Breast epithelium (tissue), 4 donors: ENCODE data around the gene CLTRN. TPM values are rescaled to one million over a fixed set of nuclear protein-coding genes. Genes with fewer than 3 reads are reported as not detected.

Experiments used
- DNase-seq, 2 donors: peaks; one replicate each; pipeline ENCODE4 v3.0.0-alpha.2; 2019; ENCODE audit warnings: low spot score in 2 of 2
- H3K27ac ChIP-seq, 2 donors: fragments of 200-600 bp; sonication (generic) in 1 of 2; one replicate each; pipeline ENCODE4 v1.5.1; 2016 to 2019; ENCODE audit warnings: mild to moderate bottlenecking in 1 of 2
- H3K27me3 ChIP-seq, 2 donors: fragments of 200-600 bp; sonication (generic) in 1 of 2; one replicate each; pipeline versions ENCODE4 v1.5.1 to v1.6.0; 2017 to 2019; ENCODE audit warnings: control low read depth in 1 of 2, mild to moderate bottlenecking in 1 of 2
- H3K36me3 ChIP-seq: fragments of 200-600 bp; one replicate; pipeline ENCODE4 v1.5.1; 2019
- H3K4me1 ChIP-seq, 2 donors: fragments of 200-600 bp; sonication (generic); one replicate each; pipeline ENCODE4 v1.5.1; 2016 to 2019; ENCODE audit warnings: control low read depth in 1 of 2
- H3K4me3 ChIP-seq, 3 donors: fragments of 200-600 bp; sonication (generic); 1 replicate in 2 of 3; 2 replicates in 1 of 3; pipeline ENCODE4 v1.5.1; 2016 to 2019; ENCODE audit warnings: mild to moderate bottlenecking in 3 of 3, moderate library complexity in 2 of 3
- H3K9me3 ChIP-seq, 2 donors: fragments of 200-600 bp; sonication (generic) in 1 of 2; one replicate each; pipeline ENCODE4 v1.5.1; 2016 to 2019; ENCODE audit warnings: control low read depth in 1 of 2
- POLR2A ChIP-seq: fragments of 450-650 bp; IDR thresholded peaks from one replicate; pipeline ENCODE4 v1.6.1; 2016; ENCODE audit warnings: antibody characterized with exemption, mild to moderate bottlenecking, moderate library complexity
- POLR2AphosphoS5 ChIP-seq, 3 donors: sonication (generic); formaldehyde crosslinking; IDR thresholded peaks; one replicate each; pipeline ENCODE4 v1.6.1; 2017; ENCODE audit warnings: antibody characterized with exemption in 3 of 3
- intact Hi-C: fragments of 100-400 bp; cut with DNase I; formaldehyde crosslinking; loops from one replicate; pipeline ENCODE4 v1.15.1; 2023; ENCODE audit warnings: low total_unique reads
- total RNA-seq, 3 donors: library from RNA; depleted of rRNA; stranded (reverse); fragments of >200 nt; gene quantifications; one replicate each; pipeline ENCODE4 v1.1.0, GENCODE V29; 2016
- TF ChIP-seq, protein P1 (sequence below), 3 donors: fragments of 450-650 bp; IDR thresholded peaks; one replicate each; pipeline ENCODE4 v1.5.1; 2016 to 2017; ENCODE audit warnings: antibody characterized with exemption in 3 of 3, mild to moderate bottlenecking in 3 of 3, moderate library complexity in 3 of 3

CLTRN gene
- total RNA-seq, 3 donors from 2014 or later: 0.59 to 0.98 TPM; not detected in 1

DNA sequence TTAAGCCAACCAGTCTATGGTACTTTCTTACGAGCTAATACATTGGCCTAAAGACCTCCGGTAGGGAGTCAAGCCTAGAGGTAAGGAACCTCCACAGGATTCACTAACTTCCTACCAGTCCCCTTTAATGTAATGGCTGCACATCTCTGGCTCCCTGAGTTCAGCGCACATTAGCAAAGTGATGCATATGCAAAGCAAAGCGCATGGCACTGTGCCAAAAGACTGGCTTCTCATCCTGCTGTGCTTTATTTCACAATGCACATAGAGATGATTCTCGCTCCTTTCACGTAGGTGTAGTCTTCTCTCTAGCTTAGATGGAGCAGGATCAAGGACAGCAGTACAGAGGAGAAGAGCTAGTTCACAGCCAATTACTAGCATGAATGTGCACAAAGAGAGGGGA lies 14.6 kb upstream of the CLTRN start:
- Histone ChIP-seq H3K36me3 (no peaks in the 10 kb centered on the region), H3K27ac (no peak overlapping the region), H3K4me1 (peaks cover 0 to 8% of the 10 kb centered on the region in 2 donors), H3K27me3 (no peaks in the 10 kb centered on the region), H3K4me3 (no peak overlapping the region), H3K9me3 (no peaks in the 10 kb centered on the region)
- intact Hi-C loops: no loop called here
- no peak for DNase-seq
- TF ChIP-seq, protein P1, sequence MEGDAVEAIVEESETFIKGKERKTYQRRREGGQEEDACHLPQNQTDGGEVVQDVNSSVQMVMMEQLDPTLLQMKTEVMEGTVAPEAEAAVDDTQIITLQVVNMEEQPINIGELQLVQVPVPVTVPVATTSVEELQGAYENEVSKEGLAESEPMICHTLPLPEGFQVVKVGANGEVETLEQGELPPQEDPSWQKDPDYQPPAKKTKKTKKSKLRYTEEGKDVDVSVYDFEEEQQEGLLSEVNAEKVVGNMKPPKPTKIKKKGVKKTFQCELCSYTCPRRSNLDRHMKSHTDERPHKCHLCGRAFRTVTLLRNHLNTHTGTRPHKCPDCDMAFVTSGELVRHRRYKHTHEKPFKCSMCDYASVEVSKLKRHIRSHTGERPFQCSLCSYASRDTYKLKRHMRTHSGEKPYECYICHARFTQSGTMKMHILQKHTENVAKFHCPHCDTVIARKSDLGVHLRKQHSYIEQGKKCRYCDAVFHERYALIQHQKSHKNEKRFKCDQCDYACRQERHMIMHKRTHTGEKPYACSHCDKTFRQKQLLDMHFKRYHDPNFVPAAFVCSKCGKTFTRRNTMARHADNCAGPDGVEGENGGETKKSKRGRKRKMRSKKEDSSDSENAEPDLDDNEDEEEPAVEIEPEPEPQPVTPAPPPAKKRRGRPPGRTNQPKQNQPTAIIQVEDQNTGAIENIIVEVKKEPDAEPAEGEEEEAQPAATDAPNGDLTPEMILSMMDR (IDR thresholded peaks at IDR 0.05): no peak
- no peak for TF ChIP-seq POLR2AphosphoS5 (IDR thresholded peaks at IDR 0.05)
- no peak for TF ChIP-seq POLR2A

DNA sequence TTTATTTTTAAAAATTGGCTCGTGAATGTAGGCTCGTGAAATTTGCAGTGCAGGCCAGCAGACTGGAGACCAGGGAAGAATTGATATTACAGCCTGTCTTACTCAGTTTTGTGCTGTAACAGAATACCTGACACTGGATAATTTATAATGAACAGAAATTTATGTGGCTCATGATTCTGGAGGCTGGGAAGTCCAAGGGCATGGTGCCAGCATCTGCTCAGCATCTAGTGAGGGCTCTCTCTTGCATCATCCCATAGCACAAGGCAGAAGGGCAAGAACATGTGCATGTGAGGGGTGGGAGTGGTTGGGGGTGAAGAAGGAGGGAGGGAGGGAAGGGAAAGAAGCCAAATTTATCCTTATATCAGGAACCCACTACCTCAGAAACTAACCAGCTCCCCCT lies 13.7 kb upstream of the CLTRN start:
- H3K4me1 ChIP-seq: peaks cover 0 to 11% of the 10 kb centered on the region in 2 donors
- no peaks in the 10 kb centered on the region for H3K9me3 ChIP-seq
- intact Hi-C loops: no loop called here

DNA sequence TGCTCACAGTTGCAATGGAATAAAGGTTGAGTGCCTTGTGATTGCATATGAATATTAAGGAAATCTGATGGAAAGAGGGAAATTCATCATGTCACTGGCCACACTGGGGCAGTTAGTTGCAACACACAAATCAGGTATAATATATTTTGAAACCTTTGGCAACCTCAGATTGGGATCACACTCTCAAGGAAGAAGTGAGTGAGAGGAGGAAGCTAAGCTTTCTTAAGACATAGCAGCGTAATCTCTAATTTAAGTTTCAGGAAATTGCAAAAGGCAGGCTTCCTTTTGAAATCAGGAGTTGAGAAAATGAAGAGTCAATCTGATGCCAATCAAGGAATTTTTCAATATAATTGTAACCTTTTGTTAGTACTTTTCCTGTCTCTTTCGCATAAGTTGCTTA lies 12.3 kb upstream of the CLTRN start:
- TF ChIP-seq POLR2AphosphoS5 (IDR thresholded peaks at IDR 0.05): no peak
- no peak for TF ChIP-seq POLR2A
- TF ChIP-seq, protein P1 (IDR thresholded peaks at IDR 0.05): no peak
- H3K36me3 ChIP-seq: no peaks in the 10 kb centered on the region
- intact Hi-C loops: no loop called here

More for the DNA sequence above, 13.7 kb upstream of the CLTRN start:
- no peaks in the 10 kb centered on the region for H3K27me3 ChIP-seq
- no peak overlapping the region for H3K27ac ChIP-seq
- no peak overlapping the region for H3K4me3 ChIP-seq
- no peaks in the 10 kb centered on the region for H3K36me3 ChIP-seq
- no peak for TF ChIP-seq POLR2AphosphoS5 (IDR thresholded peaks at IDR 0.05)
- TF ChIP-seq, protein P1 (IDR thresholded peaks at IDR 0.05): no peak
- no peak for TF ChIP-seq POLR2A
- DNase-seq: no peak

DNA sequence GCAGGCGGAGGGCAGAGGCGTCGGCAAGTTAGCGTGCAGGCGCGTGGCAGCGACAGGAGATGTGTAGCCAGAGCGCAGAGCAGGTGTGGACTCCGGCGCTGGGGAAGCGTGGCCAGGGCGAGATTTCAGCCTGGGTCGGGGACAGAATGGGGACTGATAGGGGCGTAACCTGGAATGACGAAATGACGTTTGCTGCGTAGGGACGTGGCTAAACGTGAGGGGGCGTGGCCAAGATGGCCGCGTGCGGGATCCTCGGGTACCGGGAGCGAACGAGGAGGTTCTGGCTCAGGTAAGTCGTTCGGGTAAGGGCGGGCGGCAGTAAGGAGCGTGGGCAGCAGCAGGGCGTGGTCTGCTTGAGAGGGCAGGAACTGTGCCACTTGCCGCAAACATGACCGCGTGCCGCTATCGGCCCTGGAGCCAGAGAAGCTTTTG lies 10.9 kb upstream of the CLTRN start:
- H3K9me3 ChIP-seq: no peaks in the 10 kb centered on the region
- H3K27ac ChIP-seq: peak overlapping the region; percentile 98 to 99
- intact Hi-C loops: no loop called here
- no peaks in the 10 kb centered on the region for H3K36me3 ChIP-seq
- H3K4me3 ChIP-seq: peak overlapping the region; percentile 66 to 93 (median 87)
- peak; percentile 14 for TF ChIP-seq POLR2A
- TF ChIP-seq, protein P1 (IDR thresholded peaks at IDR 0.05): no peak
- TF ChIP-seq POLR2AphosphoS5 (IDR thresholded peaks at IDR 0.05): peak in 1 of 3 donors; percentile 71
- H3K27me3 ChIP-seq: no peaks in the 10 kb centered on the region
- DNase-seq: peak; percentile 77 to 92
- H3K4me1 ChIP-seq: peaks cover 0 to 11% of the 10 kb centered on the region in 2 donors

More for the DNA sequence above, 12.3 kb upstream of the CLTRN start:
- Histone ChIP-seq H3K27me3 (no peaks in the 10 kb centered on the region), H3K4me3 (peak overlapping the region in 1 of 3 donors; percentile 93), H3K27ac (no peak overlapping the region), H3K9me3 (no peaks in the 10 kb centered on the region), H3K4me1 (peaks cover 0 to 11% of the 10 kb centered on the region in 2 donors)
- no peak for DNase-seq

DNA sequence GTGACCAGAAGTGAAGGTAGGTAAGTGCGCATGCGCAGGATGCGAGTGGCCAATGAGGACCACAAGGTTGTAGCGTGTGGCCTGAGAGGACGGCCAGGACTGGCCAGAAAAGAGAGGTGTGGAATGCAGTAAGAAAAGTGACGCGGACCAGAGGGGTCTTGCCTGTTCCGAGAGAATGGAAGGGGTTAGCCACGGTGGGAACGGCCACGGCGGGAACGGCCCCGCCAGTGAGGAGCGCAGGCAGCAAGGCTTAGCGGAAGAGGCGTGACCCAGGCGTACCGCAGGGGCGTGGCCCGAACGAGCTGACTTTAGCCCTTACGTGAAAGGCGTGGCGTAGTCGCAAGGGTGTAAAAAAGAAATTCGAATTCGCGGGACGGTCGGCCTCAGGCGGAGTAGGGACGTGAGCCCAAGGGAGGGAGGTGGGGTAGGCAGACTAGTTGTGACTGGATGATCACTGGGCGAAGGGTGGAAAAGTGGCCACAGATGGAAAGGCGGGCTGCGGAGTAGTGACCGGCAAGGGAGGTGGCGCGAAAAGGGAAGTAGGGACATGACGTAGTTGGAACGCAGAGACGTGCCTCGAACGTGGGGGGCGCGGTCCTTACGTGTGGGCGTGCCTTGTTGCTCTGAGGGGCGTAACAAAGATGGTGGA lies 10.4 kb upstream of the CLTRN start:
- H3K27me3 ChIP-seq: no peaks in the 10 kb centered on the region

More for the DNA sequence above, 10.4 kb upstream of the CLTRN start:
- H3K4me3 ChIP-seq: peak overlapping the region; percentile 66 to 93 (median 87)
- no peaks in the 10 kb centered on the region for H3K9me3 ChIP-seq
- H3K27ac ChIP-seq: peak overlapping the region; percentile 98 to 99
- peaks cover 0 to 11% of the 10 kb centered on the region in 2 donors for H3K4me1 ChIP-seq
- DNase-seq: peak; percentile 87 to 97
- H3K36me3 ChIP-seq: no peaks in the 10 kb centered on the region
- TF ChIP-seq POLR2AphosphoS5 (IDR thresholded peaks at IDR 0.05) (peak; percentile 84 to 97 (median 89)), POLR2A (peak; percentile 63)
- TF ChIP-seq, protein P1 (IDR thresholded peaks at IDR 0.05): no peak
- intact Hi-C loops: no loop called here
